HCT116 (cell line): ENCODE results near the gene FAT2. TPM values are rescaled to one million over a fixed set of nuclear protein-coding genes. Genes with fewer than 3 reads are reported as not detected.

Experiments
- ATAC-seq: fragments of 200-7000 bp; cut with Tn5 transposase; 2 replicates; pipeline ENCODE4 v1.9.1; 2020; ENCODE audit warnings: mild to moderate bottlenecking, moderate library complexity
- BruUV-seq: library from RNA; stranded (reverse); fragments of 400-500 nt; replicated peaks from 2 replicates; lab custom pipeline; 2021; lab: Mats Ljungman, UMichigan
- CTCF ChIA-PET: fragments of 300-600 bp; sonication (Branson Sonifier 250); formaldehyde crosslinking; loops from one replicate; lab custom pipeline; 2021; ENCODE audit warnings: antibody characterized with exemption; lab: Charles Lee
- POLR2A ChIA-PET: fragments of 300-600, 350-600 bp; sonication (Branson Sonifier 250); formaldehyde crosslinking; loops from one replicate; lab custom pipeline; 2021; ENCODE audit warnings: antibody characterized with exemption; lab: Charles Lee
- RAD21 ChIA-PET, 2 experiments: fragments of 300-600 bp; sonication (Branson Sonifier 250); formaldehyde crosslinking; loops; one replicate each; lab custom pipeline; 2023; ENCODE audit warnings: low total read pairs in 2 of 2; ENCODE audit not compliant: uncharacterized antibody in 2 of 2, unreplicated experiment in 2 of 2, low non-redundant PET in 1 of 2; lab: Charles Lee
- DNase-seq: peaks from one replicate; pipeline ENCODE4 v3.0.0-alpha.2; 2010; ENCODE audit warnings: low read depth, low spot score
- H2AFZ ChIP-seq: fragments of 200-600 bp; shearing (Covaris generic), sonication (generic); 2 replicates; pipeline ENCODE4 v1.6.1; 2017; ENCODE audit warnings: low read depth, mixed run types, mixed read lengths, antibody characterized with exemption, low read length; ENCODE audit not compliant: poor library complexity, severe bottlenecking
- H3K27ac ChIP-seq: 2 replicates; pipeline ENCODE4 v1.5.1; 2012; ENCODE audit warnings: low read depth, low read length
- H3K27me3 ChIP-seq: fragments of 200-600 bp; sonication (generic); 2 replicates; pipeline ENCODE4 v1.6.1; 2016; ENCODE audit warnings: mixed run types, low read length, mixed read lengths; ENCODE audit not compliant: insufficient read depth
- H3K36me3 ChIP-seq, 2 experiments: fragments of 200-500 bp in 1 of 2; fragments of 200-600 bp in 1 of 2; sonication (Bioruptor generic) in 1 of 2; sonication (generic) in 1 of 2; 2 replicates each; pipeline versions ENCODE4 v1.5.1 to v1.6.1; 2014 to 2016; ENCODE audit warnings: low read length in 2 of 2, inconsistent platforms in 1 of 2, mixed read lengths in 1 of 2, mixed run types in 1 of 2; ENCODE audit not compliant: insufficient read depth in 2 of 2, control insufficient read depth in 1 of 2
- H3K4me1 ChIP-seq, 2 experiments: fragments of 200-600 bp in 1 of 2; sonication (generic) in 1 of 2; 2 replicates each; pipeline versions ENCODE4 v1.5.1 to v1.6.1; 2012 to 2017; ENCODE audit warnings: low read length in 2 of 2, inconsistent platforms in 1 of 2, mild to moderate bottlenecking in 1 of 2, mixed read lengths in 1 of 2, mixed run types in 1 of 2, moderate library complexity in 1 of 2; ENCODE audit not compliant: insufficient read depth in 2 of 2, control insufficient read depth in 1 of 2
- H3K4me2 ChIP-seq: fragments of 200-600 bp; sonication (generic); 2 replicates; pipeline ENCODE4 v1.6.1; 2017; ENCODE audit warnings: mixed run types, low read length, mixed read lengths
- H3K4me3 ChIP-seq, 2 experiments: fragments of 200-600 bp in 1 of 2; sonication (generic) in 1 of 2; replicated peaks in 1 of 2; 2 replicates each; pipeline ENCODE4 v1.5.1; 2011 to 2016; ENCODE audit warnings: low read length in 2 of 2, control low read depth in 1 of 2, low read depth in 1 of 2, mild to moderate bottlenecking in 1 of 2, mixed read lengths in 1 of 2, mixed run types in 1 of 2
- H3K79me2 ChIP-seq: fragments of 200-600 bp; sonication (generic); 2 replicates; pipeline ENCODE4 v1.6.1; 2017; ENCODE audit warnings: mild to moderate bottlenecking, mixed run types, low read length, moderate library complexity, mixed read lengths; ENCODE audit not compliant: insufficient read depth
- H3K9ac ChIP-seq: fragments of 200-600 bp; sonication (generic); 2 replicates; pipeline ENCODE4 v1.6.1; 2016; ENCODE audit warnings: low read length, mixed read lengths
- H3K9me2 ChIP-seq: fragments of 200-600 bp; sonication (generic), shearing (Covaris generic); 2 replicates; pipeline ENCODE4 v1.6.1; 2017; ENCODE audit warnings: mixed run types, mild to moderate bottlenecking, moderate library complexity; ENCODE audit not compliant: insufficient read depth
- H3K9me3 ChIP-seq, 2 experiments: fragments of 200-500 bp in 1 of 2; fragments of 200-600 bp in 1 of 2; sonication (Bioruptor generic) in 1 of 2; sonication (generic) in 1 of 2; 2 replicates each; pipeline ENCODE4 v1.6.1; 2014 to 2017; ENCODE audit warnings: low read length in 2 of 2, mixed read lengths in 2 of 2, inconsistent platforms in 1 of 2, low read depth in 1 of 2, mild to moderate bottlenecking in 1 of 2, mixed run types in 1 of 2, moderate library complexity in 1 of 2; ENCODE audit not compliant: control insufficient read depth in 1 of 2, insufficient read depth in 1 of 2
- H4K20me1 ChIP-seq: fragments of 200-600 bp; sonication (generic), shearing (Covaris generic); 2 replicates; pipeline ENCODE4 v1.6.1; 2017; ENCODE audit warnings: mixed run types, mild to moderate bottlenecking, moderate library complexity; ENCODE audit not compliant: insufficient read depth
- CEBPB ChIP-seq: IDR thresholded peaks from 2 replicates; pipeline ENCODE4 v1.6.1; 2012; ENCODE audit warnings: low read depth
- ELF1 ChIP-seq: IDR thresholded peaks from 2 replicates; pipeline ENCODE4 v1.6.1; 2012; ENCODE audit warnings: low read depth, borderline replicate concordance
- EZH2 ChIP-seq: fragments of 200-600 bp; sonication (generic); IDR thresholded peaks from 2 replicates; pipeline ENCODE4 v1.6.1; 2017; ENCODE audit warnings: antibody characterized with exemption, mixed run types
- EZH2phosphoT487 ChIP-seq: fragments of 200-600 bp; IDR thresholded peaks from 2 replicates; pipeline ENCODE4 v1.6.1; 2018; ENCODE audit warnings: antibody characterized with exemption, borderline replicate concordance
- JUND ChIP-seq: IDR thresholded peaks from 2 replicates; pipeline ENCODE4 v1.6.1; 2012
- RAD21 ChIP-seq: IDR thresholded peaks from 2 replicates; pipeline ENCODE4 v1.6.1; 2012; ENCODE audit warnings: low read depth, mild to moderate bottlenecking
- SIN3A ChIP-seq: IDR thresholded peaks from 2 replicates; pipeline ENCODE4 v1.6.1; 2012; ENCODE audit warnings: low read depth
- SP1 ChIP-seq: IDR thresholded peaks from 2 replicates; pipeline ENCODE4 v1.6.1; 2012; ENCODE audit warnings: low read depth
- TCF7L2 ChIP-seq: IDR thresholded peaks from 2 replicates; pipeline ENCODE4 v1.7.0; 2011; ENCODE audit warnings: borderline replicate concordance, inconsistent platforms; ENCODE audit not compliant: insufficient read depth, insufficient read length; ENCODE audit errors: extremely low read depth
- intact Hi-C: fragments of 100-400 bp; cut with micrococcal nuclease; formaldehyde crosslinking; loops from 2 replicates; pipeline ENCODE4 v1.10.0; 2022
- total RNA-seq: library from RNA; stranded (reverse); gene quantifications from one replicate; pipeline ENCODE4 v1.2.1, GENCODE V29; 2021; ENCODE audit not compliant: unreplicated experiment
- TF ChIP-seq, protein P1 (sequence below): IDR thresholded peaks from 2 replicates; pipeline ENCODE4 v1.6.1; 2012
- TF ChIP-seq, protein P2 (sequence below): IDR thresholded peaks from 2 replicates; pipeline ENCODE4 v1.6.1; 2012
- TF ChIP-seq, protein P3 (sequence below): IDR thresholded peaks from 2 replicates; pipeline ENCODE4 v1.6.1; 2012; ENCODE audit warnings: low read depth
- TF ChIP-seq, protein P4 (sequence below), 3 experiments: fragments of 200-600 bp in 1 of 3; sonication (generic) in 1 of 3; IDR thresholded peaks in 2 of 3; conservative IDR thresholded peaks in 1 of 3; 2 replicates each; pipeline ENCODE4 v1.5.1; 2012 to 2017; ENCODE audit warnings: low read depth in 2 of 3, low read length in 2 of 3, antibody characterized with exemption in 1 of 3, borderline replicate concordance in 1 of 3, control low read depth in 1 of 3, mild to moderate bottlenecking in 1 of 3, mixed read lengths in 1 of 3, mixed run types in 1 of 3, moderate library complexity in 1 of 3; ENCODE audit not compliant: insufficient read depth in 1 of 3

The FAT2 gene
- total RNA-seq, 1 experiment from 2014 or later = 0.05 TPM

DNA sequence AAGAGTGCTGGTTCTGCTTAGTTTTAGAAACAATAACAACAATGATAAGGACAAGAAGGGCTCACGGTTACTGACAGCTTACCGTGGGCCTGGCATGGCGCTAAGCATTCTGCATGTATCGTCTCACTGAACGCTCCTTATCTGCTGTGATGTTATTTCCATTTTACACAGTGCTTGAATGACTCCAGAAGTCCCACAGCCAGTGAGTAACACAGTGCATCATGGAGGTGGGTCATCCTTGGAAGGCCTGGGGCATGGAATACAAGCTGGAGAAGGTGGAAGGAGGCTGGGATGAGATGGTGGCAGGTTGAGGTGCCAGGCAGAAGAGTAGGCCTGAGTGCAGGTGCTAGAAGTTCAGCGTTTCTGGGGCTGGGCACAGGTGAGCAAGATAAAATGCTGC is 36.5 kb upstream of the FAT2 start:
- H3K4me3 ChIP-seq = no peak overlapping the region
- CTCF ChIA-PET = no interaction called here
- no peak overlapping the region for H3K4me2 ChIP-seq
- POLR2A ChIA-PET = no interaction called here
- 0 out of 2 replicates have a peak, but pooled peaks cover 4% of the 10 kb centered on the region for H3K27me3 ChIP-seq
- H2AFZ ChIP-seq = no peak overlapping the region
- ATAC-seq (no peak), DNase-seq (no peak)
- H3K9me2 ChIP-seq = no peaks in the 10 kb centered on the region
- no TSS peak for BruUV-seq
- no peaks in the 10 kb centered on the region for H3K79me2 ChIP-seq
- H3K9ac ChIP-seq = no peak overlapping the region
- H3K9me3 ChIP-seq = no peaks in the 10 kb centered on the region
- no peaks in the 10 kb centered on the region for H3K4me1 ChIP-seq
- no peak overlapping the region for H3K27ac ChIP-seq
- no peaks in the 10 kb centered on the region for H3K36me3 ChIP-seq
- H4K20me1 ChIP-seq = no peaks in the 10 kb centered on the region
- intact Hi-C loops = no loop called here
- TF ChIP-seq JUND (no peak), SP1 (no peak), EZH2phosphoT487 (no peak), EZH2 (no peak), TCF7L2 (no peak), ELF1 (no peak), SIN3A (no peak), CEBPB (no peak), RAD21 (no peak)
- TF ChIP-seq, protein P1, sequence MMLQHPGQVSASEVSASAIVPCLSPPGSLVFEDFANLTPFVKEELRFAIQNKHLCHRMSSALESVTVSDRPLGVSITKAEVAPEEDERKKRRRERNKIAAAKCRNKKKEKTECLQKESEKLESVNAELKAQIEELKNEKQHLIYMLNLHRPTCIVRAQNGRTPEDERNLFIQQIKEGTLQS = no peak
- TF ChIP-seq, protein P2, sequence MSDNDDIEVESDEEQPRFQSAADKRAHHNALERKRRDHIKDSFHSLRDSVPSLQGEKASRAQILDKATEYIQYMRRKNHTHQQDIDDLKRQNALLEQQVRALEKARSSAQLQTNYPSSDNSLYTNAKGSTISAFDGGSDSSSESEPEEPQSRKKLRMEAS = no peak
- TF ChIP-seq, protein P3, sequence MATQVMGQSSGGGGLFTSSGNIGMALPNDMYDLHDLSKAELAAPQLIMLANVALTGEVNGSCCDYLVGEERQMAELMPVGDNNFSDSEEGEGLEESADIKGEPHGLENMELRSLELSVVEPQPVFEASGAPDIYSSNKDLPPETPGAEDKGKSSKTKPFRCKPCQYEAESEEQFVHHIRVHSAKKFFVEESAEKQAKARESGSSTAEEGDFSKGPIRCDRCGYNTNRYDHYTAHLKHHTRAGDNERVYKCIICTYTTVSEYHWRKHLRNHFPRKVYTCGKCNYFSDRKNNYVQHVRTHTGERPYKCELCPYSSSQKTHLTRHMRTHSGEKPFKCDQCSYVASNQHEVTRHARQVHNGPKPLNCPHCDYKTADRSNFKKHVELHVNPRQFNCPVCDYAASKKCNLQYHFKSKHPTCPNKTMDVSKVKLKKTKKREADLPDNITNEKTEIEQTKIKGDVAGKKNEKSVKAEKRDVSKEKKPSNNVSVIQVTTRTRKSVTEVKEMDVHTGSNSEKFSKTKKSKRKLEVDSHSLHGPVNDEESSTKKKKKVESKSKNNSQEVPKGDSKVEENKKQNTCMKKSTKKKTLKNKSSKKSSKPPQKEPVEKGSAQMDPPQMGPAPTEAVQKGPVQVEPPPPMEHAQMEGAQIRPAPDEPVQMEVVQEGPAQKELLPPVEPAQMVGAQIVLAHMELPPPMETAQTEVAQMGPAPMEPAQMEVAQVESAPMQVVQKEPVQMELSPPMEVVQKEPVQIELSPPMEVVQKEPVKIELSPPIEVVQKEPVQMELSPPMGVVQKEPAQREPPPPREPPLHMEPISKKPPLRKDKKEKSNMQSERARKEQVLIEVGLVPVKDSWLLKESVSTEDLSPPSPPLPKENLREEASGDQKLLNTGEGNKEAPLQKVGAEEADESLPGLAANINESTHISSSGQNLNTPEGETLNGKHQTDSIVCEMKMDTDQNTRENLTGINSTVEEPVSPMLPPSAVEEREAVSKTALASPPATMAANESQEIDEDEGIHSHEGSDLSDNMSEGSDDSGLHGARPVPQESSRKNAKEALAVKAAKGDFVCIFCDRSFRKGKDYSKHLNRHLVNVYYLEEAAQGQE = no peak
- TF ChIP-seq, protein P4, sequence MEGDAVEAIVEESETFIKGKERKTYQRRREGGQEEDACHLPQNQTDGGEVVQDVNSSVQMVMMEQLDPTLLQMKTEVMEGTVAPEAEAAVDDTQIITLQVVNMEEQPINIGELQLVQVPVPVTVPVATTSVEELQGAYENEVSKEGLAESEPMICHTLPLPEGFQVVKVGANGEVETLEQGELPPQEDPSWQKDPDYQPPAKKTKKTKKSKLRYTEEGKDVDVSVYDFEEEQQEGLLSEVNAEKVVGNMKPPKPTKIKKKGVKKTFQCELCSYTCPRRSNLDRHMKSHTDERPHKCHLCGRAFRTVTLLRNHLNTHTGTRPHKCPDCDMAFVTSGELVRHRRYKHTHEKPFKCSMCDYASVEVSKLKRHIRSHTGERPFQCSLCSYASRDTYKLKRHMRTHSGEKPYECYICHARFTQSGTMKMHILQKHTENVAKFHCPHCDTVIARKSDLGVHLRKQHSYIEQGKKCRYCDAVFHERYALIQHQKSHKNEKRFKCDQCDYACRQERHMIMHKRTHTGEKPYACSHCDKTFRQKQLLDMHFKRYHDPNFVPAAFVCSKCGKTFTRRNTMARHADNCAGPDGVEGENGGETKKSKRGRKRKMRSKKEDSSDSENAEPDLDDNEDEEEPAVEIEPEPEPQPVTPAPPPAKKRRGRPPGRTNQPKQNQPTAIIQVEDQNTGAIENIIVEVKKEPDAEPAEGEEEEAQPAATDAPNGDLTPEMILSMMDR (IDR thresholded peaks at IDR 0.05 in 2 of 3, conservative IDR thresholded peaks at IDR 0.05 in 1 of 3; ENCODE audit: borderline replicate concordance in 1 of 3, insufficient read depth in 1 of 3, low read depth in 2 of 3, low read length in 2 of 3) = no peak
- RAD21 ChIA-PET = no interaction called here
